ENCODE data around the gene P2RX2.

Gene P2RX2

GRCh38 chr12:132630672-132631071, 12.1 kb downstream of the P2RX2 start:
- H3K27me3 Mint-ChIP-seq: no peaks in the 10 kb centered on the region
- H3K36me3 Mint-ChIP-seq: peaks cover 16% of the 10 kb centered on the region
- H3K4me1 Mint-ChIP-seq (ENCODE audit: low read depth): no peaks in the 10 kb centered on the region
- no peaks in the 10 kb centered on the region for H3K9me3 Mint-ChIP-seq (ENCODE audit: low read depth)
- H3K27ac Mint-ChIP-seq: no peak overlapping the region
- H3K4me3 Mint-ChIP-seq: no peak overlapping the region

- Mint-ChIP-seq H3K4me3 (no peak overlapping the region), H3K36me3 (peaks cover 16% of the 10 kb centered on the region), H3K9me3 (ENCODE audit: low read depth) (no peaks in the 10 kb centered on the region), H3K27me3 (no peaks in the 10 kb centered on the region), H3K4me1 (ENCODE audit: low read depth) (no peaks in the 10 kb centered on the region), H3K27ac (no peak overlapping the region)
Observed at GRCh38 chr12:132631666-132632065, 13.1 kb downstream of the P2RX2 start.

- no peaks in the 10 kb centered on the region for H3K9me3 Mint-ChIP-seq (ENCODE audit: low read depth)
- H3K4me1 Mint-ChIP-seq (ENCODE audit: low read depth): no peaks in the 10 kb centered on the region
- H3K36me3 Mint-ChIP-seq: peaks cover 22% of the 10 kb centered on the region
- no peak overlapping the region for H3K27ac Mint-ChIP-seq
- H3K27me3 Mint-ChIP-seq: no peaks in the 10 kb centered on the region
- H3K4me3 Mint-ChIP-seq: no peak overlapping the region
Observed at GRCh38 chr12:132632521-132633228, 14.1 kb downstream of the P2RX2 start.

- no peak overlapping the region for H3K27ac Mint-ChIP-seq
- H3K4me1 Mint-ChIP-seq (ENCODE audit: low read depth): no peaks in the 10 kb centered on the region
- H3K36me3 Mint-ChIP-seq: peaks cover 22% of the 10 kb centered on the region
- no peak overlapping the region for H3K4me3 Mint-ChIP-seq
- H3K9me3 Mint-ChIP-seq (ENCODE audit: low read depth): no peaks in the 10 kb centered on the region
- no peaks in the 10 kb centered on the region for H3K27me3 Mint-ChIP-seq
Observed at GRCh38 chr12:132633398-132633797, 14.8 kb downstream of the P2RX2 start.

GRCh38 chr12:132633901-132634300, 15.3 kb downstream of the P2RX2 start:
- Mint-ChIP-seq H3K27me3 (no peaks in the 10 kb centered on the region), H3K36me3 (peaks cover 22% of the 10 kb centered on the region), H3K4me3 (no peak overlapping the region), H3K9me3 (ENCODE audit: low read depth) (no peaks in the 10 kb centered on the region), H3K27ac (no peak overlapping the region), H3K4me1 (ENCODE audit: low read depth) (no peaks in the 10 kb centered on the region)

- H3K4me3 Mint-ChIP-seq: no peak overlapping the region
- peaks cover 22% of the 10 kb centered on the region for H3K36me3 Mint-ChIP-seq
- no peak overlapping the region for H3K27ac Mint-ChIP-seq
Observed at GRCh38 chr12:132634411-132634990, 15.9 kb downstream of the P2RX2 start.

GRCh38 chr12:132635076-132635955, 16.7 kb downstream of the P2RX2 start:
- no peaks in the 10 kb centered on the region for H3K27me3 Mint-ChIP-seq
- H3K27ac Mint-ChIP-seq: peak overlapping the region; percentile 16
- H3K36me3 Mint-ChIP-seq: peaks cover 19% of the 10 kb centered on the region
- no peak overlapping the region for H3K4me3 Mint-ChIP-seq
- H3K4me1 Mint-ChIP-seq (ENCODE audit: low read depth): no peaks in the 10 kb centered on the region
- no peaks in the 10 kb centered on the region for H3K9me3 Mint-ChIP-seq (ENCODE audit: low read depth)

More at GRCh38 chr12:132634411-132634990, 15.9 kb downstream of the P2RX2 start:
- H3K9me3 Mint-ChIP-seq (ENCODE audit: low read depth): no peaks in the 10 kb centered on the region
- no peaks in the 10 kb centered on the region for H3K4me1 Mint-ChIP-seq (ENCODE audit: low read depth)
- no peaks in the 10 kb centered on the region for H3K27me3 Mint-ChIP-seq

GRCh38 chr12:132637811-132638210, 19.2 kb downstream of the P2RX2 start:
- H3K27me3 Mint-ChIP-seq: no peaks in the 10 kb centered on the region
- H3K4me1 Mint-ChIP-seq (ENCODE audit: low read depth): no peaks in the 10 kb centered on the region
- no peak overlapping the region for H3K27ac Mint-ChIP-seq
- peaks cover 15% of the 10 kb centered on the region for H3K36me3 Mint-ChIP-seq
- H3K4me3 Mint-ChIP-seq: no peak overlapping the region
- H3K9me3 Mint-ChIP-seq (ENCODE audit: low read depth): no peaks in the 10 kb centered on the region

- Mint-ChIP-seq H3K27ac (no peak overlapping the region), H3K4me3 (no peak overlapping the region), H3K27me3 (no peaks in the 10 kb centered on the region), H3K36me3 (peaks cover 12% of the 10 kb centered on the region), H3K4me1 (ENCODE audit: low read depth) (no peaks in the 10 kb centered on the region), H3K9me3 (ENCODE audit: low read depth) (no peaks in the 10 kb centered on the region)
Observed at GRCh38 chr12:132638541-132639408, 20.2 kb downstream of the P2RX2 start.

- no peak overlapping the region for H3K27ac Mint-ChIP-seq
- no peaks in the 10 kb centered on the region for H3K4me1 Mint-ChIP-seq (ENCODE audit: low read depth)
- no peaks in the 10 kb centered on the region for H3K27me3 Mint-ChIP-seq
- H3K9me3 Mint-ChIP-seq (ENCODE audit: low read depth): no peaks in the 10 kb centered on the region
- no peak overlapping the region for H3K4me3 Mint-ChIP-seq
- H3K36me3 Mint-ChIP-seq: peaks cover 11% of the 10 kb centered on the region
Observed at GRCh38 chr12:132639956-132640520, 21.5 kb downstream of the P2RX2 start.

- Mint-ChIP-seq H3K4me1 (ENCODE audit: low read depth) (no peaks in the 10 kb centered on the region), H3K9me3 (ENCODE audit: low read depth) (no peaks in the 10 kb centered on the region), H3K36me3 (peaks cover 10% of the 10 kb centered on the region), H3K27me3 (no peaks in the 10 kb centered on the region), H3K4me3 (no peak overlapping the region), H3K27ac (no peak overlapping the region)
Observed at GRCh38 chr12:132640936-132641335, 22.4 kb downstream of the P2RX2 start.

- H3K9me3 Mint-ChIP-seq (ENCODE audit: low read depth): no peaks in the 10 kb centered on the region
- H3K4me3 Mint-ChIP-seq: no peak overlapping the region
- H3K27me3 Mint-ChIP-seq: no peaks in the 10 kb centered on the region
- no peak overlapping the region for H3K27ac Mint-ChIP-seq
- H3K4me1 Mint-ChIP-seq (ENCODE audit: low read depth): no peaks in the 10 kb centered on the region
- H3K36me3 Mint-ChIP-seq: peaks cover 11% of the 10 kb centered on the region
Observed at GRCh38 chr12:132641811-132642650, 23.5 kb downstream of the P2RX2 start.

- Mint-ChIP-seq H3K4me3 (no peak overlapping the region), H3K27me3 (no peaks in the 10 kb centered on the region), H3K4me1 (ENCODE audit: low read depth) (no peaks in the 10 kb centered on the region), H3K36me3 (peaks cover 10% of the 10 kb centered on the region), H3K9me3 (ENCODE audit: low read depth) (no peaks in the 10 kb centered on the region), H3K27ac (no peak overlapping the region)
Observed at GRCh38 chr12:132642846-132643835, 24.6 kb downstream of the P2RX2 start.

All from activated naive CD8-positive, alpha-beta T cell (primary cell).